Effector memory CD4-positive, alpha-beta T cell (primary cell): ENCODE results near the gene LY86.

Source experiments
- DNase-seq, 3 donors: peaks; one replicate each; pipeline ENCODE4 v3.0.0-alpha.2; 2020
- H3K27ac ChIP-seq: 2 replicates; pipeline ENCODE4 v1.7.0; 2013; ENCODE audit warnings: mild to moderate bottlenecking, low read length, moderate library complexity; ENCODE audit not compliant: insufficient read depth, poor library complexity, severe bottlenecking
- H3K27me3 ChIP-seq: replicated peaks from 2 replicates; pipeline ENCODE4 v1.7.0; 2013; ENCODE audit warnings: mild to moderate bottlenecking, low read length; ENCODE audit not compliant: insufficient read depth, control insufficient read depth, poor library complexity, severe bottlenecking
- H3K36me3 ChIP-seq: 2 replicates; pipeline ENCODE4 v1.7.0; 2013; ENCODE audit warnings: mild to moderate bottlenecking, low read length, moderate library complexity; ENCODE audit not compliant: control insufficient read depth, insufficient read depth
- H3K4me1 ChIP-seq: 2 replicates; pipeline ENCODE4 v1.7.0; 2013; ENCODE audit warnings: low read length, mild to moderate bottlenecking; ENCODE audit not compliant: control insufficient read depth, insufficient read depth, poor library complexity, severe bottlenecking
- H3K4me3 ChIP-seq: 2 replicates; pipeline ENCODE4 v1.7.0; 2013; ENCODE audit warnings: low read length, low read depth, mild to moderate bottlenecking; ENCODE audit not compliant: insufficient read depth, poor library complexity, severe bottlenecking
- H3K9me3 ChIP-seq: 2 replicates; pipeline ENCODE4 v1.7.0; 2013; ENCODE audit warnings: mild to moderate bottlenecking, low read length, moderate library complexity; ENCODE audit not compliant: control insufficient read depth

Gene LY86

DNA sequence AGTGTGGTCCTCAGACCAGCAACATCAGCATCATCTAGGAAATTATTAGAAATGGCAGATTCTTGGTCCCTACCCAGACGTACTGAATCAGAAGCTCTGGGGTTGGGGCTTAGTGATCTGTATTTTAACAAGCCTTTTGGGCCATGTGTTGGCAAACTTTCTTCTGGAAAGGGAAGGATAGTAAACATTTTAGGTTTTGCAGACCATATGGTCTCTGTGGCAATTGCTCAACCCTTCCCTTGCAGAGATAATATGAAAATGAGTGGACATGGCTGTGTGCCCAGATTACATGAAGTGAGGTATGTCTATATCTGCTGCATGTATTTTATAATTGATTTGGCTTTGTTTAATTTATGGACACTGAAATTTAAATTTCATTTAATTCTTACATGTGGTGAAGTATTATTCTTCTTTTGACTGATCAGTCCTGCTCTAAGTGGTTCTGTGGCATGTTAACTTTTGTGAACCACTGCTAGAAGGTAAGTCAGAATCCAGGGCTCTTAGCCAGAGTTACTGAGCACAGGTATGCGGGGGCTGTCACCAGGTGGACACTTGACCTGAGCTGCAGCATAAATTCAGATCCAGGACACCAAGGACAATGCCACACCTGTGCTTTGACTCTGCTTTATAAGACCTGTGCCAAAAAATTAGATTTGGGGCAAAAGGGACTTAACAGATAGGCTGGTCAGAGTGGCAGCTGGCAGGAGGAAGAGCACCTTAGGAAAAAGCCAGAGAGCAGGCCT, 43.2 kb downstream of the LY86 start:
- no peak for DNase-seq
- Histone ChIP-seq H3K36me3 (no peaks in the 10 kb centered on the region), H3K9me3 (no peaks in the 10 kb centered on the region), H3K27me3 (no peaks in the 10 kb centered on the region), H3K27ac (no peak overlapping the region), H3K4me3 (no peak overlapping the region), H3K4me1 (no peaks in the 10 kb centered on the region)

DNA sequence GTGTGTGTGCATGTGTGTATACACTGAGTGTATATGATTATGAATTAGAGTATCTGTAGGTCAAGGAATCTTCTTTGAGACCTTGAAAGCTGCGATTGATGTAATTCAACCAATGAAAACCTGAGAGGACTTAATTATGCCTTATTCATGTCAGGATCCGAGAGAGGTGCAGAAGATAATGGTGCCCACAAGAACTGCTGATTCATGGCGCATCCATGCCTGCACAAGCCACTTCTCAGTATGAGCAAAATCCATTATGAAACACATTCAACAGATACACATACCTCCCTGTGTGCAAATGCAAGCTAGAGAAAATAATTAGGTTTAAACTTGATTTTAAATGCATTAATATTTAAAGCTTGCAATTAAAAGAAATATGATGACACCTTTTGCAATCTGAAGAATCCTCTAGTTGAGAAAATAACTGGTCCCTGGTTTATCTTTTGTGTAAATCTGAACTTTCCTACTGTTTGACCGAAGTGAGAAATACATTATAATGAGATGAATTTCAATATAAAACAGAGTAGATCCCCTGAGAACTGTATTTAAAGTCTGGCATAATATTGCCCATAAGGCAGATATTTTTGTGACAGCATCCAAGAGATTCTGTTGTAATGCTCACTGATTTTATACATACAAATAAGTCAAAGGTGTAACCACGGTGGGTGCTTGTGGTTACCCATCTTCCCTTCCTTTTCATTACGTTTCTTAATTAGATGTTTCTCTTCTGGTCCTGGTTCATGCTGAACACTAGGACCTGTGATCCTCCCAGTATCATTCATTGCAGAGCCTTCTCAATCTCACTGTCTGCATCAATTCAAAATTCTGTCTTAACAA, 45.6 kb downstream of the LY86 start:
- Histone ChIP-seq H3K27me3 (no peaks in the 10 kb centered on the region), H3K36me3 (no peaks in the 10 kb centered on the region), H3K4me1 (no peaks in the 10 kb centered on the region), H3K9me3 (no peaks in the 10 kb centered on the region), H3K4me3 (no peak overlapping the region), H3K27ac (no peak overlapping the region)
- no peak for DNase-seq

- Histone ChIP-seq H3K9me3 (no peaks in the 10 kb centered on the region), H3K36me3 (no peaks in the 10 kb centered on the region), H3K4me3 (no peak overlapping the region), H3K27ac (no peak overlapping the region), H3K27me3 (no peaks in the 10 kb centered on the region), H3K4me1 (no peaks in the 10 kb centered on the region)
- DNase-seq, result no peak
These were observed 46.2 kb downstream of the LY86 start for GRCh38 chr6:6634735-6635075.

- Histone ChIP-seq H3K9me3 (no peaks in the 10 kb centered on the region), H3K27me3 (no peaks in the 10 kb centered on the region), H3K27ac (no peak overlapping the region), H3K36me3 (no peaks in the 10 kb centered on the region), H3K4me3 (no peak overlapping the region), H3K4me1 (no peaks in the 10 kb centered on the region)
- DNase-seq, result no peak
These were observed 46.8 kb downstream of the LY86 start for GRCh38 chr6:6635291-6635690.

- no peak overlapping the region for H3K27ac ChIP-seq
- DNase-seq, result no peak
- H3K36me3 ChIP-seq, result no peaks in the 10 kb centered on the region
- no peaks in the 10 kb centered on the region for H3K4me1 ChIP-seq
- no peaks in the 10 kb centered on the region for H3K27me3 ChIP-seq
- no peaks in the 10 kb centered on the region for H3K9me3 ChIP-seq
- no peak overlapping the region for H3K4me3 ChIP-seq
These were observed 47.3 kb downstream of the LY86 start for GRCh38 chr6:6635869-6636268.

DNA sequence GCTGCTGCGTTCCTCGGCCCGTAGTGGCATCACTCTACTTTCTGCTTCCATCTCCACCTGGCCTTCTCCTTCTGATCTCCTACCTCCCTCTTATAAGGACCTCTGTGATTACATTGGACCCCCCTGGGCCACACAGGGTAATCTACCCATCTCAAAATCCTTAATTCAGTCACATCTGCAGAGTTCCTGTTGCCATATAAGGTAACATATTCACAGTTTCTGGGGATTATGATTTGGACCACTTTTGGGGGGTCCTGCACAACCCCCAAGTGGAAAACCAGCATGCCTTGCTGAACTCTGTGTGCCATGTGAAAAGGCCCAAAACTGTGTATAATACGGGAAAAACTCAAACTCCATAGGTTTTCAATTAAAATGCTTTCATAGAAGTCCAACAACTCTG, 51.1 kb downstream of the LY86 start:
- no peaks in the 10 kb centered on the region for H3K27me3 ChIP-seq
- H3K4me1 ChIP-seq, result no peaks in the 10 kb centered on the region
- H3K27ac ChIP-seq, result no peak overlapping the region
- H3K4me3 ChIP-seq, result no peak overlapping the region
- H3K9me3 ChIP-seq, result no peaks in the 10 kb centered on the region
- DNase-seq, result no peak
- H3K36me3 ChIP-seq, result no peaks in the 10 kb centered on the region

GRCh38 chr6:6640926-6641325, 52.4 kb downstream of the LY86 start:
- no peaks in the 10 kb centered on the region for H3K36me3 ChIP-seq
- no peak overlapping the region for H3K27ac ChIP-seq
- H3K4me3 ChIP-seq, result no peak overlapping the region
- no peaks in the 10 kb centered on the region for H3K9me3 ChIP-seq
- H3K4me1 ChIP-seq, result no peaks in the 10 kb centered on the region
- DNase-seq, result no peak
- no peaks in the 10 kb centered on the region for H3K27me3 ChIP-seq

- H3K27me3 ChIP-seq, result no peaks in the 10 kb centered on the region
- H3K4me3 ChIP-seq, result no peak overlapping the region
- H3K27ac ChIP-seq, result no peak overlapping the region
- no peak for DNase-seq
- H3K9me3 ChIP-seq, result no peaks in the 10 kb centered on the region
- H3K36me3 ChIP-seq, result no peaks in the 10 kb centered on the region
- no peaks in the 10 kb centered on the region for H3K4me1 ChIP-seq
These were observed 54.9 kb downstream of the LY86 start for GRCh38 chr6:6643398-6643797.

DNA sequence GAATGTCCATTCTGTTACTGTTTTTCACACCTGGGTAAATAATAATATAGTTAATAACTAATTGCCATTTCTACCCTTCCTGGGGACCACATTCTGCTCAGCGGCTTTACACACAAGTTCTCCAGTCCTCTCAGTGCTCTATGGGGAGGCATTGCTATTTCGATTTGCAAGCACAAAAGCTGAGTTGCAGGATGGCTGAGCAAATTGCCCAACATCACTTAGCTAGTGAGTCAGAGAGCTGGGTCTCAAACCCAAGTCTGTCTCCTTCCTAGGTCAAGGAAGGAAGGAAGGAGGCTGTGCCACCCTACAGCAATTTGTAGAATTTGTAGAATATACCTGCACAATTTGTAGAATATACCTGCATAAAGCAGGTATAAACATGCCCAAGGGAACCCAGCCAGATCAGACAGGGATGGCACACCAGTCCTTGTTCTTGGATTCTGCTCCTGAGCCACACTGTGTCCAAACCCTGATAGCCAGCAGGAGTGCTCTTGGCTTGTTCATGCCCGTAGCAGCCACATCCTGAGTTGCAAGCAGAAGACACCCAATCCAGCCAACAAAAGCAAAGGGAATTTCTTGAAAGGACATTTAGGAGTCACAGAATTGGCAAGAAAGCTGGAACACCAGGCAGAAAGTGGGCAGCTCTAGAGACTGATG, 56.9 kb downstream of the LY86 start:
- Histone ChIP-seq H3K27me3 (no peaks in the 10 kb centered on the region), H3K27ac (no peak overlapping the region), H3K4me1 (no peaks in the 10 kb centered on the region), H3K4me3 (no peak overlapping the region), H3K36me3 (no peaks in the 10 kb centered on the region), H3K9me3 (no peaks in the 10 kb centered on the region)
- DNase-seq, result no peak

DNA sequence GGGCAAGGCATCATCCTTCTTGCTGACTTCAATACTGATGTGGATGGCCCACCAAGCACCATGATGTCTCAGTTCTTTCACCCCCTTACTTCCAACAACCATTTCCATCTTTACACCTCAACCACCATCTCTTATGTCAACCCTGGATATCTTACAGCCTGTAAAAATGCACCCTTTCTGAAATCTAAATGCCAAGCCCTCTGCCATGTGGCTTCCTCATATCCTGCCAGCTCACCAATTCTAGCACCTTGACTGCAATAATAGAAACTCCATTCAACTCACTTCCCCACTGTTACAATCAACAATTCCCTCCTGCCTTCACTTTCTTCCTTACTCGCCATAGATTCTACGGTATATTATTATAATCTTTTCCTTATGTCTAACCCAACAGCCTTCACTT, 57.9 kb downstream of the LY86 start:
- Histone ChIP-seq H3K9me3 (no peaks in the 10 kb centered on the region), H3K4me1 (no peaks in the 10 kb centered on the region), H3K4me3 (no peak overlapping the region), H3K27ac (no peak overlapping the region), H3K36me3 (no peaks in the 10 kb centered on the region), H3K27me3 (no peaks in the 10 kb centered on the region)
- no peak for DNase-seq
